Panc1 (cell line): ENCODE data around the gene DIABLO. TPM values are rescaled to one million over a fixed set of nuclear protein-coding genes. Genes with fewer than 3 reads are reported as not detected.

Experiments used
- ATAC-seq: fragments of 200-7000 bp; cut with Tn5 transposase; 2 replicates; pipeline ENCODE4 v1.9.1; 2020; ENCODE audit warnings: mild to moderate bottlenecking, moderate library complexity
- BruUV-seq: library from RNA; stranded (reverse); fragments of 400-500 nt; replicated peaks from 2 replicates; lab custom pipeline; 2021; lab: Mats Ljungman, UMichigan
- CTCF ChIA-PET: fragments of 300-600 bp; sonication (Branson Sonifier 250); formaldehyde crosslinking; loops from one replicate; lab custom pipeline; 2022; ENCODE audit warnings: antibody characterized with exemption; lab: Charles Lee
- POLR2A ChIA-PET: fragments of 300-600 bp; sonication (Branson Sonifier 250); formaldehyde crosslinking; loops from one replicate; lab custom pipeline; 2022; ENCODE audit warnings: antibody characterized with exemption; lab: Charles Lee
- DNase-seq: peaks from one replicate; pipeline ENCODE4 v3.0.0-alpha.2; 2010; ENCODE audit warnings: low read depth, low spot score
- H3K27ac ChIP-seq: 2 replicates; pipeline ENCODE4 v1.5.1; 2011; ENCODE audit warnings: mild to moderate bottlenecking, low read length, inconsistent platforms
- H3K27me3 ChIP-seq: fragments of 200-500 bp; sonication (Bioruptor generic); 2 replicates; pipeline ENCODE4 v1.6.0; 2014; ENCODE audit warnings: low read length, inconsistent platforms; ENCODE audit not compliant: control insufficient read depth, insufficient read depth
- H3K36me3 ChIP-seq: fragments of 200-500 bp; sonication (Bioruptor generic); 2 replicates; pipeline ENCODE4 v1.5.1; 2014; ENCODE audit warnings: inconsistent platforms, mild to moderate bottlenecking, low read length, moderate library complexity; ENCODE audit not compliant: control insufficient read depth, insufficient read depth
- H3K4me1 ChIP-seq: 2 replicates; pipeline ENCODE4 v1.5.1; 2011; ENCODE audit warnings: inconsistent platforms, mild to moderate bottlenecking, low read length, moderate library complexity; ENCODE audit not compliant: control insufficient read depth, insufficient read depth
- H3K4me3 ChIP-seq, 2 experiments: 2 replicates each; pipeline ENCODE4 v1.5.1; 2011 to 2012; ENCODE audit warnings: low read depth in 2 of 2, low read length in 2 of 2, mild to moderate bottlenecking in 2 of 2, inconsistent platforms in 1 of 2, moderate library complexity in 1 of 2
- H3K9me3 ChIP-seq: fragments of 200-500 bp; sonication (Bioruptor generic); 2 replicates; pipeline ENCODE4 v1.5.1; 2014; ENCODE audit warnings: low read depth, mild to moderate bottlenecking, inconsistent platforms, low read length, moderate library complexity; ENCODE audit not compliant: control insufficient read depth, insufficient read depth
- POLR2AphosphoS5 ChIP-seq: IDR thresholded peaks from 2 replicates; pipeline ENCODE4 v1.6.1; 2012; ENCODE audit warnings: mild to moderate bottlenecking, low read depth, low read length, moderate library complexity
- SIN3A ChIP-seq: IDR thresholded peaks from 2 replicates; pipeline ENCODE4 v1.6.1; 2012; ENCODE audit warnings: low read depth, mild to moderate bottlenecking, low read length, moderate library complexity, borderline replicate concordance; ENCODE audit not compliant: insufficient read depth
- TCF7L2 ChIP-seq: IDR thresholded peaks from 2 replicates; pipeline ENCODE4 v1.6.1; 2011; ENCODE audit warnings: mild to moderate bottlenecking, low read depth, low read length, inconsistent platforms
- in situ Hi-C: cut with HindIII; loops from 2 replicates; pipeline ENCODE4 v1.10.0; 2016; ENCODE audit warnings: low sequenced_read_pairs, low pct_unique_long_range_greater_than_20kb
- intact Hi-C: fragments of 100-400 bp; cut with micrococcal nuclease; formaldehyde crosslinking; loops from one replicate; pipeline ENCODE4 v1.10.0; 2022; ENCODE audit not compliant: unreplicated experiment
- total RNA-seq: library from RNA; stranded (reverse); gene quantifications from one replicate; pipeline ENCODE4 v1.2.1, GENCODE V29; 2021; ENCODE audit not compliant: unreplicated experiment
- TF ChIP-seq, protein P1 (sequence below): fragments of 450-650 bp; IDR thresholded peaks from 2 replicates; pipeline ENCODE4 v1.5.1; 2017; ENCODE audit warnings: mild to moderate bottlenecking
- TF ChIP-seq, protein P2 (sequence below), 2 experiments: IDR thresholded peaks; 2 replicates each; pipeline ENCODE4 v1.6.1; 2011 to 2012; ENCODE audit warnings: low read depth in 2 of 2, control low read depth in 1 of 2, low read length in 1 of 2, mild to moderate bottlenecking in 1 of 2, moderate library complexity in 1 of 2; ENCODE audit not compliant: insufficient read depth in 1 of 2

The DIABLO gene
- total RNA-seq, 1 experiment from 2014 or later: 71.5 TPM

DNA sequence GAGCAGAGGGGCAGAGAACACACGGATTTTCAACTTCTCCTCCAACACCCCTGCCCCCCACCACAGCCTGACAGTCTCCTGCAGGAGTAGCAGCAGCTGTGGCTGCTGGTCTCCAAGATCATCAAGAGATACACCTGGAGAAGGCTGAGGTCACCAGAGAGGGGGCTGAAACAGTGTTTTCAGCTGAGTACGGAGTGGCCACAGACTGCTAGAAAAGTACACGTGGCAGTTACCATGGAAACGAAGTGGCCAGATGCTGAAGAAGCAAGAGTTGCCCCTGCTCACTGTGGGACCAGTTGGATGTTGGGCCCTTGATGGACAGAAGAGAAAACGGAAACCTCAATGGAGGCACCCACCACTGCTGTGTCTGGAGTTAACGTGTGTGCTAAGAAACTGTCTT is 4.9 kb upstream of the DIABLO start:
- Histone ChIP-seq H3K4me3 (no peak overlapping the region), H3K9me3 (no peaks in the 10 kb centered on the region), H3K36me3 (peaks cover 8% of the 10 kb centered on the region; the same call in 1 of the 2 replicates), H3K27me3 (no peaks in the 10 kb centered on the region), H3K4me1 (peaks cover 4% of the 10 kb centered on the region; the same call in 1 of the 2 replicates), H3K27ac (no peak overlapping the region)
- ChIA-PET CTCF (interaction anchor here (0.5 kb wide), 1 partner anchor 32 kb away, joined by 5 read pairs; no protein-coding TSS in a partner anchor), POLR2A (no interaction called here)
- intact Hi-C loops (no loop called here), in situ Hi-C loops (no loop called here)
- ATAC-seq: no peak
- no peak for DNase-seq
- BruUV-seq: no TSS peak
- TF ChIP-seq POLR2AphosphoS5: no peak
- TF ChIP-seq, protein P1, sequence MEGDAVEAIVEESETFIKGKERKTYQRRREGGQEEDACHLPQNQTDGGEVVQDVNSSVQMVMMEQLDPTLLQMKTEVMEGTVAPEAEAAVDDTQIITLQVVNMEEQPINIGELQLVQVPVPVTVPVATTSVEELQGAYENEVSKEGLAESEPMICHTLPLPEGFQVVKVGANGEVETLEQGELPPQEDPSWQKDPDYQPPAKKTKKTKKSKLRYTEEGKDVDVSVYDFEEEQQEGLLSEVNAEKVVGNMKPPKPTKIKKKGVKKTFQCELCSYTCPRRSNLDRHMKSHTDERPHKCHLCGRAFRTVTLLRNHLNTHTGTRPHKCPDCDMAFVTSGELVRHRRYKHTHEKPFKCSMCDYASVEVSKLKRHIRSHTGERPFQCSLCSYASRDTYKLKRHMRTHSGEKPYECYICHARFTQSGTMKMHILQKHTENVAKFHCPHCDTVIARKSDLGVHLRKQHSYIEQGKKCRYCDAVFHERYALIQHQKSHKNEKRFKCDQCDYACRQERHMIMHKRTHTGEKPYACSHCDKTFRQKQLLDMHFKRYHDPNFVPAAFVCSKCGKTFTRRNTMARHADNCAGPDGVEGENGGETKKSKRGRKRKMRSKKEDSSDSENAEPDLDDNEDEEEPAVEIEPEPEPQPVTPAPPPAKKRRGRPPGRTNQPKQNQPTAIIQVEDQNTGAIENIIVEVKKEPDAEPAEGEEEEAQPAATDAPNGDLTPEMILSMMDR: no peak
- TF ChIP-seq TCF7L2: no peak
- TF ChIP-seq SIN3A: no peak
- TF ChIP-seq, protein P2, sequence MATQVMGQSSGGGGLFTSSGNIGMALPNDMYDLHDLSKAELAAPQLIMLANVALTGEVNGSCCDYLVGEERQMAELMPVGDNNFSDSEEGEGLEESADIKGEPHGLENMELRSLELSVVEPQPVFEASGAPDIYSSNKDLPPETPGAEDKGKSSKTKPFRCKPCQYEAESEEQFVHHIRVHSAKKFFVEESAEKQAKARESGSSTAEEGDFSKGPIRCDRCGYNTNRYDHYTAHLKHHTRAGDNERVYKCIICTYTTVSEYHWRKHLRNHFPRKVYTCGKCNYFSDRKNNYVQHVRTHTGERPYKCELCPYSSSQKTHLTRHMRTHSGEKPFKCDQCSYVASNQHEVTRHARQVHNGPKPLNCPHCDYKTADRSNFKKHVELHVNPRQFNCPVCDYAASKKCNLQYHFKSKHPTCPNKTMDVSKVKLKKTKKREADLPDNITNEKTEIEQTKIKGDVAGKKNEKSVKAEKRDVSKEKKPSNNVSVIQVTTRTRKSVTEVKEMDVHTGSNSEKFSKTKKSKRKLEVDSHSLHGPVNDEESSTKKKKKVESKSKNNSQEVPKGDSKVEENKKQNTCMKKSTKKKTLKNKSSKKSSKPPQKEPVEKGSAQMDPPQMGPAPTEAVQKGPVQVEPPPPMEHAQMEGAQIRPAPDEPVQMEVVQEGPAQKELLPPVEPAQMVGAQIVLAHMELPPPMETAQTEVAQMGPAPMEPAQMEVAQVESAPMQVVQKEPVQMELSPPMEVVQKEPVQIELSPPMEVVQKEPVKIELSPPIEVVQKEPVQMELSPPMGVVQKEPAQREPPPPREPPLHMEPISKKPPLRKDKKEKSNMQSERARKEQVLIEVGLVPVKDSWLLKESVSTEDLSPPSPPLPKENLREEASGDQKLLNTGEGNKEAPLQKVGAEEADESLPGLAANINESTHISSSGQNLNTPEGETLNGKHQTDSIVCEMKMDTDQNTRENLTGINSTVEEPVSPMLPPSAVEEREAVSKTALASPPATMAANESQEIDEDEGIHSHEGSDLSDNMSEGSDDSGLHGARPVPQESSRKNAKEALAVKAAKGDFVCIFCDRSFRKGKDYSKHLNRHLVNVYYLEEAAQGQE (IDR thresholded peaks at IDR 0.05; ENCODE audit: insufficient read depth in 1 of 2, low read depth in 2 of 2, low read length in 1 of 2): no peak

DNA sequence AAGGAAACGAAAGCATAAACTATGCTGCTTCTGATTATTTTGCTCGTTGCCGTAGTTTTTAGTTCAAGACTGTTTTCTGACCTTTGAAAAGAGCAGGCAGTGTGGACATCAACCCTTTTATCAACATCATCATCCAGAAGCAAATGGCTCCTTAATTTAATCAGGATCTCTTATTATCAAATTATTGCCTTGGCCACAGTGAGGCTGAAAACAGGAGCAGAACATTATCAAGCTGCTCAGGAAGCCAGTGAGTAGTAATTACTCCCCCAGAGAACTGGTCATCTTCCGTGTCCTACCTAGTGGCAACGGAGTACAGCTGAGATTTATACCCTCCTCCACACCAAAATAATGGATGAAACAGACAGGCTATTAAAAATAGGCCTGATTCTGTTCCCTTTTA is 2.2 kb upstream of the DIABLO start:
- Histone ChIP-seq H3K4me3 (no peak overlapping the region), H3K9me3 (no peaks in the 10 kb centered on the region), H3K36me3 (peaks cover 15% of the 10 kb centered on the region), H3K27me3 (no peaks in the 10 kb centered on the region), H3K4me1 (peaks cover 16% of the 10 kb centered on the region), H3K27ac (no peak overlapping the region)
- intact Hi-C loops (no loop called here), in situ Hi-C loops (no loop called here)
- ChIA-PET CTCF (no interaction called here), POLR2A (no interaction called here)
- no TSS peak for BruUV-seq
- no peak for ATAC-seq
- no peak for DNase-seq
- no peak for TF ChIP-seq TCF7L2
- TF ChIP-seq, protein P1: no peak
- no peak for TF ChIP-seq POLR2AphosphoS5
- no peak for TF ChIP-seq SIN3A
- TF ChIP-seq, protein P2 (IDR thresholded peaks at IDR 0.05; ENCODE audit: insufficient read depth in 1 of 2, low read depth in 2 of 2, low read length in 1 of 2): no peak
